ENCODE results near the gene CCDC106.

DNA sequence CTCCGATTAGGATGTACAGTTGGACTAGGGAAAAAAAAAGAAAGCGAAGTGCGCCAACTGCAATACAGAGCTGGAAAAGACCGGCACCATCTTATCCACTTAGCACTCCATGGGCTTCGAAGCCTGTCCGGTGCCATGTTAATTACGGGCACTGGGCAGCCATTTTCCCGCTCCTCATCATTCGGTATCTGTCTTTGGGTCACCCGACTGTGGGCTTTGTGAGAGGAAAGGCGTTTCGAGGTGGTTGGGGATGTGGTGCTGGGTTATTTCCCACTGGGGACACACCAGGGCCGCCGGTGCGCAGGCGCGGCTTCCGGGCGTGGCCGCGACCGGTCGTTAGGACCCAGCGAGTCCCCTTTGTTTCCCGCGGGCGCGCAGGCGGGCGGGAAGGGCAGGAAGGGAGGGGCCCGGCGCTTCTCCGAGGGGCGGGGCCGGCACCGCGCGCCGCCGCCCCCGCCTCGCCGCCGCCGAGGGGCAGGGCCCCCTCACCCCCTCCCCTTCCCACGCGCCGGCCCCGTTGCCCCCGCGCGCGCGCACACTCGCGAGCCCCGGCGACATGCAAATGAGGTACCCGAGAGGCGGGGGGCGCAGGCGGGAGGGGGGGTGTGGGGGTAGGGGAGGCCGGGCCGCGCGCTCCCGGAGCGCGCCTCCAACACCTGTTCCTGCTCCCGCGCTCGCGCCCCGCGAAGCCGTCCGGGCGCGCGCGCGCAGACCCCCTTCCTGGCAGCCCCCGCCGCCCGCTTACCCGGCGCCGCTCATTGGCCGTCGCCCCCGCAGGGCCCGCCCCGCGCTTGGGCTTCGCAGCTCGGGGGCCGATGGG is 48.0 kb upstream of the CCDC106 start, which contains the start of gene ZNF524:
- TF ChIP-seq, protein P1, sequence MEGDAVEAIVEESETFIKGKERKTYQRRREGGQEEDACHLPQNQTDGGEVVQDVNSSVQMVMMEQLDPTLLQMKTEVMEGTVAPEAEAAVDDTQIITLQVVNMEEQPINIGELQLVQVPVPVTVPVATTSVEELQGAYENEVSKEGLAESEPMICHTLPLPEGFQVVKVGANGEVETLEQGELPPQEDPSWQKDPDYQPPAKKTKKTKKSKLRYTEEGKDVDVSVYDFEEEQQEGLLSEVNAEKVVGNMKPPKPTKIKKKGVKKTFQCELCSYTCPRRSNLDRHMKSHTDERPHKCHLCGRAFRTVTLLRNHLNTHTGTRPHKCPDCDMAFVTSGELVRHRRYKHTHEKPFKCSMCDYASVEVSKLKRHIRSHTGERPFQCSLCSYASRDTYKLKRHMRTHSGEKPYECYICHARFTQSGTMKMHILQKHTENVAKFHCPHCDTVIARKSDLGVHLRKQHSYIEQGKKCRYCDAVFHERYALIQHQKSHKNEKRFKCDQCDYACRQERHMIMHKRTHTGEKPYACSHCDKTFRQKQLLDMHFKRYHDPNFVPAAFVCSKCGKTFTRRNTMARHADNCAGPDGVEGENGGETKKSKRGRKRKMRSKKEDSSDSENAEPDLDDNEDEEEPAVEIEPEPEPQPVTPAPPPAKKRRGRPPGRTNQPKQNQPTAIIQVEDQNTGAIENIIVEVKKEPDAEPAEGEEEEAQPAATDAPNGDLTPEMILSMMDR (IDR thresholded peaks at IDR 0.05), result peak in 1 of 5 experiments; percentile 8
- TF ChIP-seq POLR2AphosphoS5 (IDR thresholded peaks at IDR 0.05), result peak in 1 of 3 donors; percentile 10
- TF ChIP-seq EP300 (IDR thresholded peaks at IDR 0.05; ENCODE audit: low read depth), result no peak

All from transverse colon (tissue), 4 donors.